ENCODE data around the gene LCORL. TPM values are rescaled to one million over a fixed set of nuclear protein-coding genes. Genes with fewer than 3 reads are reported as not detected.

Gene LCORL
- total and polyA plus RNA-seq, 2 donors (not counting 3 experiments of a cell fraction or from before 2014, with no cell fraction given) = 2.8 to 23.9 TPM

- H3K9me3 ChIP-seq (replicated peaks; ENCODE audit: control insufficient read depth, insufficient read depth, low read length) = no peaks in the 10 kb centered on the region
- DNase-seq (ENCODE audit: low read depth, low spot score) = no peak
- dilution Hi-C loops (cut with MboI; ENCODE audit: extremely low pct_ligation_motif_present, low sequenced_read_pairs) = no loop called here
Observed at GRCh38 chr4:18042012-18042411, 20.5 kb upstream of the LCORL start.

More at GRCh38 chr4:18042012-18042411, 20.5 kb upstream of the LCORL start:
- BruUV-seq (replicated peaks) = no TSS peak
- Histone ChIP-seq H3K9ac (replicated peaks; ENCODE audit: extremely low read depth, insufficient read depth, low read length) (no peak overlapping the region), H3K4me3 (replicated peaks in 1 of 3; ENCODE audit: insufficient read depth in 1 of 3, low read depth in 1 of 3, low read length in 3 of 3) (no peak overlapping the region), H3K79me2 (ENCODE audit: control insufficient read depth, insufficient read depth, low read length) (no peaks in the 10 kb centered on the region), H4K20me1 (replicated peaks; ENCODE audit: control insufficient read depth, extremely low read depth, insufficient read depth, low read length) (no peaks in the 10 kb centered on the region), H3K9me1 (replicated peaks; ENCODE audit: control insufficient read depth, extremely low read depth, insufficient read depth, low read length) (no peaks in the 10 kb centered on the region), H3K4me2 (ENCODE audit: insufficient read depth, low read length) (no peak overlapping the region), H3K36me3 (ENCODE audit: control insufficient read depth in 2 of 2, extremely low read depth in 1 of 2, insufficient read depth in 2 of 2, low read length in 2 of 2) (no peaks in the 10 kb centered on the region), H3K27me3 (ENCODE audit: control insufficient read depth in 2 of 2, insufficient read depth in 2 of 2, low read length in 2 of 2) (no peaks in the 10 kb centered on the region), H3K4me1 (ENCODE audit: control insufficient read depth, extremely low read depth, insufficient read depth, low read length) (no peaks in the 10 kb centered on the region), H3K27ac (ENCODE audit: insufficient read depth, low read depth, low read length) (no peak overlapping the region), H2AFZ (ENCODE audit: low read depth, low read length) (no peak overlapping the region)
- FAIRE-seq = no peak
- intact Hi-C loops (cut with micrococcal nuclease) = no loop called here
- TF ChIP-seq GATA2 (IDR thresholded peaks at IDR 0.05; ENCODE audit: insufficient read depth, insufficient read length, low read depth, low read length) = no peak
- TF ChIP-seq POLR2A (IDR thresholded peaks at IDR 0.05; ENCODE audit: low read depth, low read length) = no peak
- no peak for TF ChIP-seq JUN (IDR thresholded peaks at IDR 0.05; ENCODE audit: borderline replicate concordance, insufficient read depth, insufficient read length, low read depth)
- TF ChIP-seq EZH2 (IDR thresholded peaks at IDR 0.05; ENCODE audit: borderline replicate concordance, low read depth, low read length, severe bottlenecking) = no peak
- TF ChIP-seq, protein P1, sequence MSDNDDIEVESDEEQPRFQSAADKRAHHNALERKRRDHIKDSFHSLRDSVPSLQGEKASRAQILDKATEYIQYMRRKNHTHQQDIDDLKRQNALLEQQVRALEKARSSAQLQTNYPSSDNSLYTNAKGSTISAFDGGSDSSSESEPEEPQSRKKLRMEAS (IDR thresholded peaks at IDR 0.05; ENCODE audit: insufficient read depth, insufficient read length) = no peak
- TF ChIP-seq CTCF (IDR thresholded peaks at IDR 0.05; ENCODE audit: extremely low read depth in 1 of 2, insufficient read depth in 1 of 2, low read depth in 1 of 2, low read length in 2 of 2) = no peak
- TF ChIP-seq FOS (IDR thresholded peaks at IDR 0.05; ENCODE audit: borderline replicate concordance, insufficient read depth, low read length) = no peak
- no peak for TF ChIP-seq MYC (IDR thresholded peaks at IDR 0.05; ENCODE audit: low read depth, low read length)
- ChIA-PET CTCF (no interaction called here), POLR2A (no interaction called here)

All from endothelial cell of umbilical vein (primary cell).